Aorta (tissue), 5 donors: ENCODE results near the gene BMPR2. TPM values are rescaled to one million over a fixed set of nuclear protein-coding genes. Genes with fewer than 3 reads are reported as not detected.
A peak's percentile ranks its signal among the peaks of the same experiment; 100 is the strongest.
"Not testable (repeated sequence)": the region's sequence is repeated elsewhere in the genome, so short reads cannot be mapped to it uniquely, and the experiment has no call there.

ENCODE experiments used
- ATAC-seq: fragments of 200-7000 bp; cut with Tn5 transposase; one replicate; pipeline ENCODE4 v1.9.1; 2022; ENCODE audit warnings: moderate library complexity; ENCODE audit not compliant: low FRiP score
- DNase-seq, 2 donors: peaks; one replicate each; pipeline ENCODE4 v3.0.0-alpha.2; 2020
- H3K27ac ChIP-seq, 2 donors: one replicate each; pipeline ENCODE4 v1.5.1; 2013; ENCODE audit warnings: low read length in 2 of 2, mild to moderate bottlenecking in 2 of 2, moderate library complexity in 2 of 2, control low read depth in 1 of 2, inconsistent platforms in 1 of 2, low read depth in 1 of 2
- H3K27me3 ChIP-seq, 2 donors: one replicate each; pipeline ENCODE4 v1.6.1; 2013; ENCODE audit warnings: control low read depth in 1 of 2, low read length in 1 of 2, mild to moderate bottlenecking in 1 of 2, moderate library complexity in 1 of 2; ENCODE audit not compliant: insufficient read depth in 2 of 2, control insufficient read depth in 1 of 2
- H3K36me3 ChIP-seq, 2 donors: one replicate each; pipeline ENCODE4 v1.6.1; 2013; ENCODE audit warnings: control low read depth in 1 of 2, low read length in 1 of 2, mild to moderate bottlenecking in 1 of 2; ENCODE audit not compliant: insufficient read depth in 2 of 2, control insufficient read depth in 1 of 2
- H3K4me1 ChIP-seq, 2 donors: one replicate each; pipeline ENCODE4 v1.6.1; 2013; ENCODE audit warnings: low read length in 2 of 2, control low read depth in 1 of 2, mild to moderate bottlenecking in 1 of 2, moderate library complexity in 1 of 2; ENCODE audit not compliant: insufficient read depth in 2 of 2, control insufficient read depth in 1 of 2
- H3K4me3 ChIP-seq, 2 donors: one replicate each; pipeline ENCODE4 v1.5.1; 2013; ENCODE audit warnings: low read length in 2 of 2, control low read depth in 1 of 2, mild to moderate bottlenecking in 1 of 2
- H3K9me3 ChIP-seq: one replicate; pipeline ENCODE4 v1.6.1; 2013; ENCODE audit warnings: mild to moderate bottlenecking, low read length; ENCODE audit not compliant: control insufficient read depth
- WGBS, 2 donors: extraction: QIAGEN DNeasy Blood & Tissue Kit; methylation state at CpG; one replicate each; pipeline ENCODE4 v1.1.7; 2013; 5-methylcytosine and 5-hydroxymethylcytosine counted together
- intact Hi-C, 2 donors: fragments of 100-400 bp; cut with DNase I; formaldehyde crosslinking; loops; one replicate each; pipeline versions ENCODE4 v1.14.2 to v1.15.0; 2022
- polyA plus RNA-seq, 2 donors: library from polyadenylated mRNA; stranded (reverse); fragments of 200-250 nt; gene quantifications; one replicate each; pipeline ENCODE4 v1.2.3, GENCODE V29; 2013
- total RNA-seq, 2 donors: library from RNA; stranded (reverse); fragmentation: NEBNext Ultra II Directional; extraction: Animal tissue kit (Norgen Biotek cat#: 25700); gene quantifications; one replicate each; pipeline ENCODE4 v1.2.1, GENCODE V29; 2021
- donor health status: healthy with polysubstance abuse.
- donor health status: Bipolar disorder and iron deficiency.
- donor health status: DM: no; HTN: no; CAD: no.
- donor health status: DM: no; HTN: no; CAD: no.
- donor health status: DM: yes; HTN: yes; CAD: no.

Gene BMPR2
- total and polyA plus RNA-seq, 4 donors = 7.9 to 123 (median 60.1) TPM

- peak overlapping the region in 1 of 2 donors; percentile 72 for H3K27ac ChIP-seq
- peaks cover 0 to 8% of the 10 kb centered on the region in 2 donors for H3K4me1 ChIP-seq
- 95 to 96% methylated on average over 8 of the region's 8 CpGs for WGBS, 2 donors
- no peak overlapping the region for H3K4me3 ChIP-seq
- no peak for DNase-seq
- H3K9me3 ChIP-seq = no peaks in the 10 kb centered on the region
- ATAC-seq = no peak
- intact Hi-C loops = loop anchor here (5.0 kb wide), 1 partner anchor 49 kb away; the partner anchor contains the start of gene BMPR2 (in 2 of the 2)
- no peaks in the 10 kb centered on the region for H3K36me3 ChIP-seq
- H3K27me3 ChIP-seq = no peaks in the 10 kb centered on the region
Observed at GRCh38 chr2:202426751-202427150, 50.6 kb downstream of the BMPR2 start.

DNA sequence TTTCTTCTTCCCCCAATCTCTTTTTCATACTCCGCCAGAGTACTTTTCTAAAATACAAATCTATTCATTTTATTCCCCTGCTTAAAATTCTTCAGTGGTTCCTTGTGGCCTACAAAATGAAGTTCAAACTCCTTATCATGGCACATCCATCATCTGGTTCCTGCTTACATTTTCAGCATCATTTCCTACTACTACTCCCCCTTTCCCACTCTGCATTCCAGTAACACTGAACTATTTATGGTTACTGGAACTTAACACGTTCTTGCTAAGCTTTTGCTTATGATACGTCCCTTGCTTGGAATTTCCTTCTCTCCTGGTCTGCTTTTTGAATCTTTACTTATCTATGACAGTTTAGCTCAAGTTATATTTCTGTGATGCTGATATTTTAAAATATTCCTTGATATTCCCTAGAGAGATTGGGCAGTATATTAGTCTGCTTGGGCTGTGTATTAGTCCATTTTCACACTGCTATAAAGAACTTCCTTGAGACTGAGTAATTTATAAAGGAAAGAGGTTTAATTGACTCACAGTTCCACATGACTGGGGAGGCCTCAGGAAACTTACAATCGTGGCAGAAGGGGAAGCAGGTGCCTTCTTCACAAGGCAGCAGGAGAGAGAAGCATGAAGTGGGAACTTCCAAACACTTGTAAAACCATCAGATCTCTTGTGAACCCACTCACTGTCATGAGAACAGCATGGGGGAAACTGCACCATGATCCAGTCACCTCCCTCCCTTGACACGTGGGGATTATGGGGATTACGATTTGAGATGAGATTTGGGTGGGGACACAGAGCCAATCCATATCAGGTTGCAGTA is 53.2 kb downstream of the BMPR2 start:
- H3K9me3 ChIP-seq = no peaks in the 10 kb centered on the region
- no peak for DNase-seq
- ATAC-seq = peak; percentile 64
- intact Hi-C loops = loop anchor here (5.0 kb wide), 1 partner anchor 52 kb away; the partner anchor contains the start of gene BMPR2 (in 2 of the 2)
- no peaks in the 10 kb centered on the region for H3K27me3 ChIP-seq
- no peak overlapping the region for H3K4me3 ChIP-seq
- 19 to 22% methylated on average over 6 of the region's 6 CpGs for WGBS, 2 donors
- peaks cover 3 to 17% of the 10 kb centered on the region in 2 donors for H3K4me1 ChIP-seq
- peak overlapping the region; percentile 98 to 99 for H3K27ac ChIP-seq
- H3K36me3 ChIP-seq = no peaks in the 10 kb centered on the region

DNA sequence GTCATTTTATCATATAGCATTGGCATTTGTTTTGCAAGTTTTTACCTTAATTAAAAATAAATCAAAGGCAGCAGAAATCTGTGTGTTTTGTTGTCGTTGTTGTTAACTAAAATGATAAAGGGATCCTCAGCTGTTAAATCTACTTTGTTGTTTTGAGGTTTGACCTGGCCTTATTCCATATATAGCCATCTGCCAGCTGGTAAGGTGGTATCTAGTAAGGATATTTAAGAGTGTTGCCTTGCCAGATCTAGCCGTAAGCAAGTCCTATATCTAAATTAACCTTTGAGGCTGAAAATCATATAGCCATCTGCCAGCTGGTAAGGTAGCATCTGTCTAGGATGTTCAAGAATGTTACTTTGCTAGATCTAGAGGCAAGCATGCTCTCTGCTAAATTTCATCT is 56.6 kb downstream of the BMPR2 start:
- no peaks in the 10 kb centered on the region for H3K9me3 ChIP-seq
- ATAC-seq = no peak
- H3K4me3 ChIP-seq = no peak overlapping the region
- no peak for DNase-seq
- H3K4me1 ChIP-seq = peaks cover 3 to 17% of the 10 kb centered on the region in 2 donors
- 66 to 68% methylated on average over 2 of the region's 2 CpGs for WGBS, 2 donors
- H3K36me3 ChIP-seq = no peaks in the 10 kb centered on the region
- H3K27me3 ChIP-seq = no peaks in the 10 kb centered on the region
- intact Hi-C loops = loop anchor here in 1 of 2 donors (10.0 kb wide), 1 partner anchor 62 kb away; no protein-coding TSS in a partner anchor
- peak overlapping the region in 1 of 2 donors; percentile 36 for H3K27ac ChIP-seq

GRCh38 chr2:202434472-202434871 is 58.3 kb downstream of the BMPR2 start:
- H3K27me3 ChIP-seq = no peaks in the 10 kb centered on the region

GRCh38 chr2:202436626-202437025 is 60.5 kb downstream of the BMPR2 start:
- Histone ChIP-seq H3K4me1 (peaks cover 3 to 9% of the 10 kb centered on the region in 2 donors), H3K9me3 (no peaks in the 10 kb centered on the region), H3K36me3 (no peaks in the 10 kb centered on the region), H3K27ac (peak overlapping the region in 1 of 2 donors; percentile 61), H3K27me3 (no peaks in the 10 kb centered on the region), H3K4me3 (no peak overlapping the region)
- intact Hi-C loops = loop anchor here in 1 of 2 donors (10.0 kb wide), 1 partner anchor 58 kb away; no protein-coding TSS in a partner anchor
- ATAC-seq (no peak), DNase-seq (no peak)
- 3 to 4% methylated on average over 3 of the region's 3 CpGs for WGBS, 2 donors

More at GRCh38 chr2:202434472-202434871, 58.3 kb downstream of the BMPR2 start:
- no peaks in the 10 kb centered on the region for H3K9me3 ChIP-seq
- 96 to 100% methylated on average over 1 of the region's 1 CpG for WGBS, 2 donors
- peaks cover 3 to 9% of the 10 kb centered on the region in 2 donors for H3K4me1 ChIP-seq
- H3K36me3 ChIP-seq = no peaks in the 10 kb centered on the region
- intact Hi-C loops = loop anchor here in 1 of 2 donors (10.0 kb wide), 1 partner anchor 60 kb away; no protein-coding TSS in a partner anchor
- DNase-seq (peak in 1 of 2 donors; percentile 41), ATAC-seq (no peak)
- no peak overlapping the region for H3K27ac ChIP-seq
- no peak overlapping the region for H3K4me3 ChIP-seq

GRCh38 chr2:202440117-202440516 is 64.0 kb downstream of the BMPR2 start:
- ATAC-seq, DNase-seq, H3K9me3 ChIP-seq, H3K4me3 ChIP-seq, H3K27me3 ChIP-seq, H3K36me3 ChIP-seq, intact Hi-C loops, H3K27ac ChIP-seq, H3K4me1 ChIP-seq: not testable (repeated sequence)
- 95 to 96% methylated on average over 24 of the region's 24 CpGs for WGBS, 2 donors

DNA sequence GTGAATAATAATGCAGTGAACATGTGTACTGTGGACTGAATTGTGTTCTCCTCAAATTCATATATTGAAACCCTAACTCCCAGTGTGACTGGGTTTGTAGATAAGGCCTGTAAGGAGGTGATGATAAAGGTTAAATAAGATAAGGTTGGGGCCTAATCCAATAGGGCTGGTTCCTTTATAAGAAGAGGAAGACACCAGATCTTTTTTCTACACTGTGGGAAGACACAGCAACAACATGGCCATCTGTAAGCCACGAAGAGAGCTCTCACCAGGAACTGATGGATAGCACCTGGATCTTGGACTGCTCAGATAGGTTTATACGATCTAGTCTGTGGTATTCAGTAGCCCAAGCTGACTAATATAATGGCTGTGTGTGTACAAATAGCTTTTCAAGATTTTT is 66.8 kb downstream of the BMPR2 start:
- Histone ChIP-seq H3K4me1 (peaks cover 0 to 2% of the 10 kb centered on the region in 2 donors), H3K4me3 (no peak overlapping the region), H3K27me3 (no peaks in the 10 kb centered on the region), H3K9me3 (no peaks in the 10 kb centered on the region), H3K27ac (no peak overlapping the region), H3K36me3 (no peaks in the 10 kb centered on the region)
- DNase-seq (no peak), ATAC-seq (no peak)
- 65 to 66% methylated on average over 2 of the region's 2 CpGs for WGBS, 2 donors
- intact Hi-C loops = no loop called here

DNA sequence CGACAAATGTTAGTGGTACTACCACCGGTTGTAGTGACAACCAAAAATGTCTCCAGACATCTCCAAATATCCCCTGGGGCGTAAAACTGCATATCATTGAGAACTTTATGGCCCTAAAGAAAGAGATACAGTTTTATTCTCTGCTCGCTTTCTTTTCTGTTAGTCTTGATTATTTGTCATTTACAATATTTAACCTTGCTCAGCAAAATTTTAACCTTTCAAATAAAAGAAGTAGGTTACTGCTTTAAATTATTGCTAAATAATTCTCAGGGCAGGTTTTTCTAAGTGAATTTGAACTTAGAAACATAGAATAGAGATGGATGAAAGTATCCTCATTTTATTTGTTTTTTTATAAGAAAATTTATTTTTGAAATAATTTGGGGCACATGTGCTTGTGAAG is 67.9 kb downstream of the BMPR2 start:
- 98% methylated on average over 4 of the region's 4 CpGs for WGBS, 2 donors
- intact Hi-C loops = no loop called here
- no peak for ATAC-seq

More for the DNA sequence above, 67.9 kb downstream of the BMPR2 start:
- no peaks in the 10 kb centered on the region for H3K36me3 ChIP-seq
- no peak overlapping the region for H3K27ac ChIP-seq
- no peak for DNase-seq
- no peaks in the 10 kb centered on the region for H3K9me3 ChIP-seq
- no peak overlapping the region for H3K4me3 ChIP-seq
- no peaks in the 10 kb centered on the region for H3K27me3 ChIP-seq
- H3K4me1 ChIP-seq = peaks cover 0 to 2% of the 10 kb centered on the region in 2 donors
